C1 segment of cervical spinal cord (tissue), 14 donors: ENCODE data around the gene CMIP.
"Not testable (repeated sequence)": the region's sequence is repeated elsewhere in the genome, so short reads cannot be mapped to it uniquely, and the experiment has no call there.

Source experiments
- DNase-seq, 14 donors: peaks; one replicate each; lab custom pipeline; 2025; lab: John Stamatoyannopoulos, UW

Gene CMIP

GRCh38 chr16:81421126-81421525 is 23.5 kb upstream of the CMIP start:
- DNase-seq: no peak

- DNase-seq: no peak
Observed at GRCh38 chr16:81421536-81421935, 23.1 kb upstream of the CMIP start.

- not testable (repeated sequence) for DNase-seq
Observed at GRCh38 chr16:81422153-81422552, 22.5 kb upstream of the CMIP start.

GRCh38 chr16:81424771-81425170 is 19.8 kb upstream of the CMIP start:
- DNase-seq: no peak

- no peak for DNase-seq
Observed at GRCh38 chr16:81427219-81427618, 17.4 kb upstream of the CMIP start.

GRCh38 chr16:81429045-81429521 is 15.5 kb upstream of the CMIP start:
- DNase-seq: peak in 3 of 14 donors; percentile 9 to 34 (median 9)

- DNase-seq: peak in 1 of 14 donors; percentile 11
Observed at GRCh38 chr16:81431554-81432353, 12.9 kb upstream of the CMIP start.

GRCh38 chr16:81432937-81433557 is 11.6 kb upstream of the CMIP start:
- no peak for DNase-seq

- DNase-seq: no peak
Observed at GRCh38 chr16:81435103-81435502, 9.5 kb upstream of the CMIP start.

GRCh38 chr16:81435567-81435966 is 9.0 kb upstream of the CMIP start:
- DNase-seq: no peak

GRCh38 chr16:81436386-81436785 is 8.2 kb upstream of the CMIP start:
- DNase-seq: no peak

- DNase-seq: no peak
Observed at GRCh38 chr16:81437865-81438264, 6.7 kb upstream of the CMIP start.

GRCh38 chr16:81440888-81441761 is 3.5 kb upstream of the CMIP start:
- no peak for DNase-seq

GRCh38 chr16:81442220-81442915 is 2.2 kb upstream of the CMIP start:
- DNase-seq: no peak

- DNase-seq: peak in 1 of 14 donors; percentile 8
Observed at GRCh38 chr16:81442916-81443687, 1.5 kb upstream of the CMIP start.

GRCh38 chr16:81443688-81444447 is 740 bp upstream of the CMIP start:
- no peak for DNase-seq

GRCh38 chr16:81445143-81445961 is 744 bp downstream of the CMIP start:
- DNase-seq: peak in 6 of 14 donors; percentile 26 to 75 (median 44)

GRCh38 chr16:81445966-81446906 is 1.6 kb downstream of the CMIP start:
- peak in 5 of 14 donors; percentile 11 to 51 (median 38) for DNase-seq
